ENCODE data around the gene IL4R. TPM values are rescaled to one million over a fixed set of nuclear protein-coding genes. Genes with fewer than 3 reads are reported as not detected.

Gene IL4R
- total RNA-seq, 4 donors from 2014 or later = 22.3 to 35.0 (median 25.1) TPM

DNA sequence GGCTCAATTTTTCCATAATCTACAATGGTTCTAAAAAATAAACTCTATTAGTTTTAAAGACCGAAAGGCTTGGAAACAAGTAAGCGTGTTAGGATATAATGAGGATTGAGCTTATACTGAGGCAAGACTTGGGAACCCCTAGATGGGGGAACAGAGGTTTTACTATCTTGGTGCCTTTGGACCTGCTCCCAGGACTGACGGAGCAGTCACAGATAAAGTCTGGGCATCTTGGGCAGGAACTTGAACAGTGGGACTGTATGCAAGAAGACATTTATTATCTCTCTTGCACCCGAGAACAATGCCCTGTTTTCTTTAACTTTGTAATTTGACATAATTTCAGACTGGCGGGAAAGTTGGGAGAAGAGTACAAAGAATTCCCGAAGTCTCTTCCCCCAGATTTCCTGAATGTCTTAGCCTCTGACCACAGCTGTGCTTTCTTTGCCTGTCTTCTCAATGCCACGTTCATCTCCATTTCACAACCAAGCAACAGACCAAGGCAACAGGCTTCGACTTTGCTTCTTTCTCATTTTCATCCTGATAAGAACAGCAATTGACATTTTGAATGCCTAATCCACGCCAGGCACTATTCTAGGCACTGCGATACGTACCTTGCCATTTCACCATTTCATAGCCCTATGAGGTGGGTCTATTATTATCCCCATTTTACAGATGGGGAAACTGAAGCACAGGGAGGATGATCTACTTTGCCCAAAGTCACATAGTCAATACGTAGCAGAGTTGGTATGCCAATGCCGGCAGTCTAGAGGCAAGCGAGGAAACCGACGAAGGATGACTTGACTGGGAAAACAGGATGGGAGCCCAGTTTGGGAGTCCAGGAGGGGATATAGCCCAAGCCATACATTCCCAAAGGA, 3.0 kb upstream of the IL4R start:
- no peak overlapping the region for H3K4me3 ChIP-seq (ENCODE audit: low read depth, poor library complexity, severe bottlenecking)
- 81 to 82% methylated on average over 16 of the region's 16 CpGs for WGBS, 2 donors
- DNase-seq (ENCODE audit: low spot score in 2 of 2) = peak in 1 of 2 donors; percentile 29
- intact Hi-C loops (cut with DNase I; ENCODE audit: low total_unique reads) = loop anchor here (5.0 kb wide), 1 partner anchor 44 kb away; the partner anchor contains the start of gene NSMCE1
- TF ChIP-seq CTCF (IDR thresholded peaks at IDR 0.05) = no peak
- no peak for TF ChIP-seq POLR2A (IDR thresholded peaks at IDR 0.05)

- 74 to 76% methylated on average over 8 of the region's 8 CpGs for WGBS, 2 donors
- DNase-seq (ENCODE audit: low spot score in 2 of 2) = peak in 1 of 2 donors; percentile 81
- no peak overlapping the region for H3K4me3 ChIP-seq (ENCODE audit: low read depth, poor library complexity, severe bottlenecking)
- TF ChIP-seq POLR2A (IDR thresholded peaks at IDR 0.05) (no peak), CTCF (IDR thresholded peaks at IDR 0.05) (no peak)
- intact Hi-C loops (cut with DNase I; ENCODE audit: low total_unique reads) = loop anchor here (5.0 kb wide), 1 partner anchor 44 kb away; the partner anchor contains the start of gene NSMCE1
These were observed 2.3 kb upstream of the IL4R start for GRCh38 chr16:27311448-27311830.

DNA sequence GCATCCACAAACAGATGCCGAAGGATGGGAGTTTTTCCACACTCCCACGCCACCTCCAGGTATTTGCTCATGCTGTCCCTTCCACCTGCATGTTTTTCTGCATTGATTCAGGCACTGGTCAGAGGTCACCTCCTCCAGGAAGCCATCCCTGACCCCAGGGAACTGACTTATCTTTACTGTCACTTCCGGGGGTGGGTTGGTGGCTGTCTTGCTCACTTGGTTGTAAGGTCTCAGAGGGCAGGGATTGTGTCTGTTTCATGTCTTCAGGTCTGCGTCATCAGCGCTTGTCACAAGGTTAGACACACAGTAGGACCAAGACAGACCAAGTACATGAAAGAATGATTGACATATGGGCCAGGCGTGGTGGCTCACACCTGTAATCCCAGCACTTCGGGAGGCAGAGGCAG, 1.9 kb upstream of the IL4R start:
- WGBS, 2 donors = 81 to 92% methylated on average over 7 of the region's 7 CpGs
- intact Hi-C loops (cut with DNase I; ENCODE audit: low total_unique reads) = loop anchor here (5.0 kb wide), 1 partner anchor 45 kb away; the partner anchor contains the start of gene NSMCE1
- DNase-seq (ENCODE audit: low spot score in 2 of 2) = peak in 1 of 2 donors; percentile 68
- no peak for TF ChIP-seq CTCF (IDR thresholded peaks at IDR 0.05)
- no peak for TF ChIP-seq POLR2A (IDR thresholded peaks at IDR 0.05)
- no peak overlapping the region for H3K4me3 ChIP-seq (ENCODE audit: low read depth, poor library complexity, severe bottlenecking)

GRCh38 chr16:27312580-27313421, 973 bp upstream of the IL4R start:
- no peak overlapping the region for H3K4me3 ChIP-seq (ENCODE audit: low read depth, poor library complexity, severe bottlenecking)
- intact Hi-C loops (cut with DNase I; ENCODE audit: low total_unique reads) = loop anchor here (5.0 kb wide), 1 partner anchor 46 kb away; the partner anchor contains the start of gene NSMCE1
- TF ChIP-seq POLR2A (IDR thresholded peaks at IDR 0.05) (no peak), CTCF (IDR thresholded peaks at IDR 0.05) (no peak)
- WGBS, 2 donors = 68 to 69% methylated on average over 11 of the region's 11 CpGs
- peak in 1 of 2 donors; percentile 80 for DNase-seq (ENCODE audit: low spot score in 2 of 2)

DNA sequence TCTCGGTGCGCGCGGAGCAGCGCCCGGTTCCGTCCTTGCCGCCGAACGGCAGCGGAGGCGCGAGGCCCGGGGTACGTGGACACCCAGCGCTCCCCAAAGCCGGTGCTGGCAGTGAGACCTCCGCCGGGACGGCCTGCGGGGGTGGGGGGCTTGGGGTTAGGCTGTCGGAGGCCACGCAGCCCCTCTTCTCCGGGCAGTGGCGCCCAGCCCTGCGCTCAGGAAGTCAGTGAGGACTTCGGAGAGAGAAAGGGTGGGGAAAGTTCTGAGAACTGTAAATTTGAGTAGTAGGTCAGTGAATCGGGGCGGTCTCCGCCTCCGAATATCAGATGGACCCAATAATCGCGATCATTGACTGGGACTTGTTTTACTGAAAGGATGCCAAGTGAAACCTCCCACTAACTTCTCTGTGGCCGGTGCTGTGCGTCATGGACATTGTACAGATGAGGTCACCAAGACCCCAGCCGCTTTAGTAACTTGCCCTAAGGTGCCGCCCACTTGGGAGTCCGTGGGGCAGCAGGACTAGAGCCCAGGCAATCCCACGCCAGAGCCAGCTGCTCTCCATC, 468 bp downstream of the IL4R start:
- H3K4me3 ChIP-seq (ENCODE audit: low read depth, poor library complexity, severe bottlenecking) = peak overlapping the region; percentile 76
- DNase-seq (ENCODE audit: low spot score in 2 of 2) = peak; percentile 49 to 93
- TF ChIP-seq CTCF (IDR thresholded peaks at IDR 0.05) (no peak), POLR2A (IDR thresholded peaks at IDR 0.05) (no peak)
- 1 to 4% methylated on average over 16 to 26 of the region's 39 CpGs for WGBS, 2 donors
- intact Hi-C loops (cut with DNase I; ENCODE audit: low total_unique reads) = loop anchor here (5.0 kb wide), 1 partner anchor 47 kb away; the partner anchor contains the start of gene NSMCE1
